ENCODE measurements around the gene TSNAXIP1.
"Not testable (repeated sequence)": the region's sequence is repeated elsewhere in the genome, so short reads cannot be mapped to it uniquely, and the experiment has no call there.

Gene TSNAXIP1

DNA sequence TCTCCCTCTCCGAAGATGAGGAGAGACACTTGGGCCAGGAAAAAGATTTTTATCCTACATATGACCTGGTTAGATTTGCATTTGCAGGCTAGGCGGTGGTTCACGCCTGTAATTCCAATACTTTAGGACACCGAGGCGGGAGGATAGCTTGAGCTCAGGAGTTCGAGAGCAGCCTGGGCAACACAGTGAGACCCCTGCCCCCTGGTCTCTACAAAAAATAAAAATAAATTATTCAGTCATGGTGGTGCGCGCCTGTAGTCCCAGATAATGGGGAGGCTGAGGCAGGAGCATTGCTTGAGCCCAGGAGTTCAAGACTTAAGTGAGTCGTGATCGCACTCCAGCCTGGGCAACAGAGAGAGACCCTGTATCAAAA lies 27.5 kb downstream of the TSNAXIP1 start:
- DNase-seq (ENCODE audit: low read depth) = no peak

DNA sequence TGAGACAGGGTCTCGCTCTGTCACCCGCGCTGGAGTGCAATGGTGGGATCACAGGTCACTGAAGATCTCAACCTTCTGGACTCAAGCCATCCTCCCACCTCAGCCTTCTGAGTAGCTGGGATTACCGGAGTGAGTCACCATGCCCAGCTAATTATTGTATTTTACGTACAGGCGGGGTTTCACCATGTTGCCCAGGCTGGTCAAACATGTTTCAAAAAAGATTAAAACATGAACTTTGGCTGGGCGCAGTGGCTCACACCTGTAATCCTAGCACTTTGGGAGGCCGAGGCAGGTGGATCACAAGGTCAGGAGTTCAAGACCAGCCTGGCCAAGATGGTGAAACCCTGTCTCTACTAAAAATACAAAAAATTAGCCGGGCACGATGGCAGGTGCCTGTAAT lies 30.5 kb downstream of the TSNAXIP1 start:
- DNase-seq (ENCODE audit: low read depth) = not testable (repeated sequence)

DNA sequence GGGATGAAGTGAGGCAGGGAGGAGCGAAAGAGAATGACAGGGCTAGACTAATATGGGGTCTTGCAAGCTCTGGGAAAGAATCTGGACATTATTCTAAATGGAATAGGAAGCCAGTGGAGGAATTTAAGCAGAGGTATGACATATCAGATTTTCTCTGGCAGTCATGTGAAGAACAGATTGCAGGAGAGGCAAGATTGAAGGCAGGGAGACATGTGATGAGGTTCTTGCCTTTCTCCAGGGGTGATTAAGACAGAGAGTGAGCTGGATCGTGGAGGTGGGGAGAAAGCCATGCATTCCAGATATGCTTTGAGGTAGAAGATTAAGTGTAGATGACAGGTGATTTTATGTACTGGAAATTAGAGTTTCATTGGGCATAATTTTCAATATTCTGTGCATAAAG lies 31.1 kb downstream of the TSNAXIP1 start:
- no peak for DNase-seq (ENCODE audit: low read depth)

DNA sequence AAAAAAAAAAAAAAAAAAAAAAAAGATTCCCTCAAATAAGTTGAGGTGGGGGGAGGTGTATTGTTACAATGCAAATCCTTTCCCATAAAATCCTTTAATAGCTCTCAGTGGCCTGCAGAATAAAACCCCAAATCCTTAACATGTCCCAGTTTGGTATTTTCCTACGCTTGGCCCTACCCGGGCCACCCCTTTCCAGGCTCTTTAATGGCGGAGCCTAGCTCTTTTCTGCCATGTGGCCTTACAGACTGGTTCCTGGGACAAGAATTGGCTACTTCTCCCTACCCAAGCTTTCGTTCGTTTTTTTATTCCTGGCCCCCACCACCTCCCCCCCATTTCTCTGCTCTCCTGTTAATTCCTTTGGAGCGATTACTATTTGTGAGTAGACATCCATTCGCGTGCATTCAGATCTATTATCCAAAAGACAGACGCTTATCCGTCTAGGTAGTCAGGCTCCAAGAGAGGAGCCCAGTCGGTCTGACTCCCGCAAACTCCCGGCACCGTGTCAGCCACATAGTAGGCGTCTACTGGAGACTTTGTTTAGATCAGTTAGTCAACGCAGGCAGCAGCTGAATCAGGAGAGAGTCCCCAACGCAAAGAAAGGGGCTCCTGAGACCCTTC lies 34.6 kb downstream of the TSNAXIP1 start:
- DNase-seq (ENCODE audit: low read depth) = no peak

DNA sequence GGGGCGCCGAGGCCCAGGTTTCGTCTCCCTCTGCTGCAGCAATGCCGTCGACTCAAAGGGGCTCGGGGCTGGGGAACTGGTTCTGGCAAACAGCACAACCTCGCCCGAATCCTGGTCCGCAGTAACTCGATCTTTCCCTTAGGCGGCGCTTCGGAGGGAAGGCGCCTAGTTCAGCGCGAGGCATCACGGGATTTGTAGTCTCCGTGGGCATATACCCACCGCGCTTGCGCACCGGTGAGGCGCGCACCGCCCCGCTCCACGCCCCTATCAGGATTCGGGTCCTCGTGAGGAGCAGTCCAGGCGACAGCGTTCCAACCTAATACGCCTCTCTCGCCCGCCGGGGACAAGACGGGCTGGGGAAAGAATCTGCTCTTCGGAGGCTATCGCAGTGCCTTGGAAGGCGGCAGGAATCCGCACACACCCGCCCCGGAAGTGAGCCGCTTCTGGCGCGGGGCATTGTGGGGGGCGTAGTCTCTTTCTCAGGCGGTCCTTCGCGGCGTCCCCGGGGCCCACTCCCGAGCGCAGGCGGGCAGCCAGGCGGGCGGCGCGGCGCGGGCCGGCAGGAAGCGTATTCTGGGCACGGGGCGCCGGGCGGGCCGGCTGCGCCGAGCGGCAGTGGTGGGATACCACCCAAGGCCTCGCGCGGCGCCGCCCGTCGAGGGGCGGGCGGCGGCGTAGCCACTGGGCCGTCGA lies 35.3 kb downstream of the TSNAXIP1 start, which contains the start of gene THAP11:
Gene THAP11, plus strand, starts transcription at position 505 of the 693 bp plus-strand sequence. CDS start 235 bp downstream, outside the sequence.
- peak; percentile 87 for DNase-seq (ENCODE audit: low read depth)

DNA sequence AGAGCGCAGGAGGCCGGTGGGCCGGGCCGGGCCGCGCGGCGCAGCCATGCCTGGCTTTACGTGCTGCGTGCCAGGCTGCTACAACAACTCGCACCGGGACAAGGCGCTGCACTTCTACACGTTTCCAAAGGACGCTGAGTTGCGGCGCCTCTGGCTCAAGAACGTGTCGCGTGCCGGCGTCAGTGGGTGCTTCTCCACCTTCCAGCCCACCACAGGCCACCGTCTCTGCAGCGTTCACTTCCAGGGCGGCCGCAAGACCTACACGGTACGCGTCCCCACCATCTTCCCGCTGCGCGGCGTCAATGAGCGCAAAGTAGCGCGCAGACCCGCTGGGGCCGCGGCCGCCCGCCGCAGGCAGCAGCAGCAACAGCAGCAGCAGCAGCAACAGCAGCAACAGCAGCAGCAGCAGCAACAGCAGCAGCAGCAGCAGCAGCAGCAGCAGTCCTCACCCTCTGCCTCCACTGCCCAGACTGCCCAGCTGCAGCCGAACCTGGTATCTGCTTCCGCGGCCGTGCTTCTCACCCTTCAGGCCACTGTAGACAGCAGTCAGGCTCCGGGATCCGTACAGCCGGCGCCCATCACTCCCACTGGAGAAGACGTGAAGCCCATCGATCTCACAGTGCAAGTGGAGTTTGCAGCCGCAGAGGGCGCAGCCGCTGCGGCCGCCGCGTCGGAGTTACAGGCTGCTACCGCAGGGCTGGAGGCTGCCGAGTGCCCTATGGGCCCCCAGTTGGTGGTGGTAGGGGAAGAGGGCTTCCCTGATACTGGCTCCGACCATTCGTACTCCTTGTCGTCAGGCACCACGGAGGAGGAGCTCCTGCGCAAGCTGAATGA lies 36.0 kb downstream of the TSNAXIP1 start:
- no peak for DNase-seq (ENCODE audit: low read depth)

DNA sequence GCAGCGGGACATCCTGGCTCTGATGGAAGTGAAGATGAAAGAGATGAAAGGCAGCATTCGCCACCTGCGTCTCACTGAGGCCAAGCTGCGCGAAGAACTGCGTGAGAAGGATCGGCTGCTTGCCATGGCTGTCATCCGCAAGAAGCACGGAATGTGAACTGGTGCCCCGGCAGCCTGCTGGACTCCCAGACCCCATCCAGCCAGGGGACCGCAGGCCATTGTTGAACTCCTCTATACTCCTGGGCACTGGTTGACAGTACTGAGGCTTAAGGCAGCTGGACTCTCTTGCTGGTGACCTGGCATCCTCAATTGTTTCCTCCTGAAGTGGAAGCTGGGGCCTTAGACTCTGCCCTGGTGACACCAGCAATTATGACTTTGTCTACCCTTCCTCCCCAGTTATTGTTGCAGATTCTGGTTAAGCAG lies 36.7 kb downstream of the TSNAXIP1 start:
- DNase-seq (ENCODE audit: low read depth) = no peak

DNA sequence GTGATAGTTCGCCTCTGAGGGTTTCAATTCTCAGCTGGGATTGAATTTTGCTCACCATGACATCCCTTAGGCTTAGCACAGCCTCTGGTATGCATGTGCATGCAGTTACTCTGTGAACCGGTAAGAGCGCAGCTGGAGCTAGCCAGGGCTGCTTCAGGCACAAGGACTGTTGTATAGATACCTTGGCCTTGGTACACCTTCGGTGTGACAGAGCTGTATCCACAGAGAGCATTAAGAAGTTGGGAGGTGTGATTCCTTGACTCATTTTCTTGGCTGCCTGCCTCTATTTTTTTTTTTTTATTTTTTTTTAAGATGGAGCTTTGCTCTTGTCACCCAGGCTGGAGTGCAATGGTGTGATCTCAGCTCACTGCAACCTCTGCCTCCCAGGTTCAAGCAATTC lies 37.8 kb downstream of the TSNAXIP1 start:
- DNase-seq (ENCODE audit: low read depth) = no peak

DNA sequence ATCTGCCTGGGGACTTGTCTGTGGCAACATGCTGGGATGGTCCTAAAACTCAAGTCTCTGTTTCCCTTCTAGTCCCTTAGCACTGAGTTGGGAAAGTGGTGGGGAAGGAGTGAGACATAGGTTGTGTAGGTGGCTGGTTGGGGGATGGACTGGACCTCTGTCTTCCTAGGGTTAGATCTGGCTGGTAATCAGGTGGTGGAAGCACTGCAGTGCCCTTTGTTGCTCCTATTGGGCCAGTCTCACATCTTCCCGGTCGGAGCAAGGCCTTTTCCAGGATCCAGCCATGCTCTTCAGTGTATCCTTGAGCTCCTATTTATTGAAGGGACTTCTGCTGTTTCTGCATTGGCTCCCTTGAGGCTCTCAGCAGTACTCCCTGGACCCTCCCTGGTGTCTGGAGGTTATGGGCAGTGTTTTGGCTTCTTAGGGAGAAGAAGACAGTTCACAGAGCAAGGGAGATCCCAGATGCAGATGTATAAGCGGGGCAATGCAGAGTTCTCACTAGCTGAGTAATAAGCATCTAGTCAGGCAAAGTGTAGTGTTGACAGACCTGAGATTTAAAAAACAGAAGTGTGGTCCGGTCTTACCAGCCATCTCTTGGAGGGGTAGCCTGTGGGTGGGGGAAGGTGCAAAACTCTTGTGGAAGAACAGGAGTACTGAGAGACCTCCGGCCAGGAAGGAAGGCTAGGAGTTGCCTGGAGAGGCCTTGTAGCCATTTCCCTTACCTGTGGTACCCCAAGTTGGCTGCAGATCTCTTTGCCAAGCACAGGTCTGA lies 38.8 kb downstream of the TSNAXIP1 start:
- DNase-seq (ENCODE audit: low read depth) = no peak

DNA sequence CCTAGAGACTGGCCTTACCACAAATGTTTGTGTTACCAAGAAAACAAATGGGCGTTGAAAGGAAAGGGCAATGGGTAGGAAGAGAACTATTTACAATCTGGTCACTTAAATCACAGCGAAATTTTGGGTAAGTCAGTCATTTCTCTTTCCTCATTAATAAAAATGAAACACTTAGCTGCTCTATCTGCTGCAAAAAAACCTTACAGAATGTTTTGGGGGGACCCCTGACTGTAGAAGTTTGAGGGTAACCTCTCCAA lies 39.3 kb downstream of the TSNAXIP1 start:
- no peak for DNase-seq (ENCODE audit: low read depth)

DNA sequence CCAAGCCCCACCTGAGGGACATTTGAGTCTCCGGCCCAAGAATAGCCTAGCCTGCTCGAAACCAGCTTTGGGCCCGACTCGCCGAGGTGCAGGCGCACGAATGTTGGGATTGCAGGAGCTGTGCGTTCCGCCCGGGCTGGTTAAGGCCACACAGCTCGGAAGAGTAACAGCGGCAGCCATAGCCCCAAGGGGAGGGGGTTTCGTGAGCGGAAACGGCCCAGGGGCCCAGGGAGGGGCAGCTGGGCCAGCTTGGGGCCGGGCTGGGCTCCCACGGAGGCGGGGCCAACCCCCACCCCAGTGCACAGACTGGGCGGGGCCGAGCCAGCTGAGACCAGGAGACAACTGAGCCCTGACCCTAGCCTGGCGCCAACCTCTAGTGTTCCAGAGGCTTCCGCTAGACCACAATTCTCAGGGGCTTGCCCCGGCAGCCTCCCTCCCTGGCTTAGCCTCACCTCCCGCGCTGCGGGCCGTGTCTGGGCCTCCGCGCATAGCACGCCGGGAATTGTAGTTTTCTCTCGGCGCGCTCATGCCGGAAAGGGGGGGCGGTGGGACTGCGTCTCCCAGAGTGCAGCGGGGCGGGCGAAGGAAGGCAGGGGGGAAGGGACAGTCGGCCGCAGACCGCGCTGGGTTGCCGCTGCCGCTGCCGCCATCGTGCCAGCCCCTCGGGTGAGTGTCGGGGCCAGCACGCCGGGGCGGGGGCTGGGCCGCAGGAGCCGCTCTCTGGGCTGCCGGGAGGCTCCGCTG lies 39.8 kb downstream of the TSNAXIP1 start, which contains the start of gene NUTF2:
Gene NUTF2, plus strand, starts transcription at position 614 of the 744 bp plus-strand sequence. CDS start 18,198 bp downstream, outside the sequence.
- peak; percentile 87 for DNase-seq (ENCODE audit: low read depth)

DNA sequence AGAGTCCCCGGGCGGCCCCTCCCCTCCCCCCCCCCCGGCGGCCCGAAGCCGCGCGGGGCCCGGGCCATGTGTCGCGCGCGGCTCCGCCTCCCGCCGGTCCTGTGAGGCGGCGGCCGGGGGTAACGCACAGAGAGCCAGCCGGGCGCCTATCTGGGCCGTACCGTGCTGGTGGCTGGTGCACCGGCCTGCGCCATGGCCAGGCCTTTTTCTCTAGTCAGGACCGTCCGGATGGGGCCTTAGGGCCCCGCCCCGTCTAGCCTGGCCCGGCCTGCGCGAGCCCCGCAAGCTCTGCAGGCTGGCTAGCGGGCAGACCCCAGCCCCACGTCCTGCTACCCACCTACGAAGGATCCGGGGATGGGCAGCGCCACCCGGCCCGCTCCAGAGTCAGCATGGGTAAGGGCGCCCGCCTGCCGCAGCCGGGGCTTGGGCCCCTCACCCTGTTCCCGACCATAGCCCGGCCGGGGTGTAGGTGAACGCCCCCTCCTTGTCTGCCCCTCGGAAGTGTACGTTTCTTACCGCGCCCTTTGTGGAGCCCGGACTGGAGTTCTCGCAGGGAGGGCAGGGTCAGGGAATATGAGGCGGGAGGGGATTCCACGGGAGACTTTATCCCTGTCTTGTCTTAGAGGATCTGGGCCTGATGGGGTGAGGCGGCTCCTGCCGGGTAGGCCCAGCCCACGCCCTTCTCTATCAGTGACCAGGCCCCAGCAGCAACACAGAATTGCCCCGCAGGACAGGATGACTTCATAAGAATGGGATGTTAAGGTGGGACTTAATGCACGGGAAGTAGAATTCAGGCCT lies 40.6 kb downstream of the TSNAXIP1 start, which contains the start of gene CENPT:
Gene CENPT, minus strand, starts transcription at position 630 of the 798 bp plus-strand sequence. CDS start 13,834 bp downstream, outside the sequence.
- DNase-seq (ENCODE audit: low read depth) = no peak

DNA sequence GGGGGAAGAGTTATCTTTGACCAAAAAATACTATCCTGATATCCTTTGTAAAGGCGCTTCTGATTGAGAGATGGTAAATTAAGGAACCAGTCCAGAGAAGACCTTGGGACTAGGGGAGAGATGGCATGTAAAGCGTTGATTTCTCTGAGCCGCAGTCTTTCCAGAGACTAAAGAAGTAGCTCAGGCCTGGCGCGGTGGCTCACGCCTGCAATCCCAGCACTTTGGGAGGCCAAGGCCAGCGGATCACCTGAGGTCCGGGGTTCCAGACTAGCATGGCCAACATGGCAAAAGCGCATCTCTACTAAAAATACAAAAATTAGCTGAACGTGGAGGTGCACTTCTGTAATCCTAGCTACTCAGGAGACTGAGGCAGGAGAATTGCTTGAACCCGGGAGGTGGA lies 41.4 kb downstream of the TSNAXIP1 start:
- no peak for DNase-seq (ENCODE audit: low read depth)

DNA sequence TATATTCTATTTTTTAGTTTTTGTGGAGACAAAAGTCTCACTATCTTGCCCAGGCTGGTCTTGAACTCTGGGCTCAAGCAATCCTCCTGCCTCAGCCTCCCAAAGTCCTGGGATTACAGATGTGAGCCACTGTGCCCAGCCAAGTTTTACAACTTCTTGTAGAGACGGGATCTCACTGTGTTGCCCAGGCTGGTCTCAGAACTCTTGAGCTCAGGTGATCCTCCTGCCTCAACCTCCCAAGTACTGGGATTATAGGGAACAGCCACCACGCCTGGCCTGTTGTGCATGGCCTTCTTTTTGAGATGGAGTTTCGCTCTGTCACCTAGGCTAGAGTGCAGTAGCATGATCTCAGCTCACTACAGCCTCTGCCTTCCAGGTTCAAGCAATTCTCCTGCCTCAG lies 47.0 kb downstream of the TSNAXIP1 start:
- no peak for DNase-seq (ENCODE audit: low read depth)

DNA sequence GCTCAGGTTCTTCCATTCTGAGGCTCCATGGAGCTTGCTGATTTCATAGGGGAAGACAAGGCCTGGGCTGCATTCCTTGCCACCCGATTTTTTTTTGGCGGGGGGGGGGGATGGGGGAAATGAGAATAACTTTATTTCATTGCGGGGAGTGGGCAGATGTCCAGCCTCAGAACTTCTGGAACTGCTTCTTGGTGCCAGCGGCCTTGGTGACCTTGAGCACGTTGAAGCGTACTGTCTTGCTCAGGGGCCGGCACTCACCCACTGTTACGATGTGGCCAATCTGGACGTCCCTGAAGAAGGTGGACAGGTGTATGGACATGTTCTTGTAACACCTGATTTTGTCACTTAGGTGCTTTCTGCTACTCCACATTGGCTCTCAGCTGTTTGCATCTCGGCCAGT lies 49.1 kb downstream of the TSNAXIP1 start:
- DNase-seq (ENCODE audit: low read depth) = no peak

DNA sequence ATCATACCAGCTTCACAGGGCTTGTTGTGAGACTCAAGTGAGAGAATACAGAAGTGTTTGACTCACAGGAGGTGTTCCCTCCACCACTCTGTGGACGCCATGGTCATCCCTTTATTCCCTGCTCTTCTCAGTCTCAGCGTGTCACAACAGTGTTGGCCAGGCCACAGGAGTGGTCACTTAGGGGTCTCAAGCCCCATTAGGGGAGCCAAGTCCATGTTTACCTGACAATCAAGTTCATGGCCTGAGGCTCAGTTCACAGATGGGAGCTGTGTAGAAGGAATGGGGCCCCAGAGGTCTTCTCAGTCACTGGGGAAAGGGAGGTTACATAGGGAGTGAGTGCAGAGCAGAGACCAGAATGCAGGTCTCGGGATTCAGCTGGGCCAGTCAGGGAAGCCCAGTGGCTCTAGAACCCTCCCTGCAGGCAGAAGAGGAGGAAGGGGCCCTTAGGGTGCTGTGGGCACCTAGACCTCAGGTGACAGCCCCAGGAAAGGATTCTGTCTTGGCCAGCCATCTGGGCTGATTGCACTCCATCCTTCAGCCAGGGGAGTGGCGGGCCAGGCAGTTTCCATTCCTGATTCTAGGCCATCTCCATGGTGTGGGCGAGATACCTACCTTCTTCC lies 50.3 kb downstream of the TSNAXIP1 start:
- DNase-seq (ENCODE audit: low read depth) = no peak

DNA sequence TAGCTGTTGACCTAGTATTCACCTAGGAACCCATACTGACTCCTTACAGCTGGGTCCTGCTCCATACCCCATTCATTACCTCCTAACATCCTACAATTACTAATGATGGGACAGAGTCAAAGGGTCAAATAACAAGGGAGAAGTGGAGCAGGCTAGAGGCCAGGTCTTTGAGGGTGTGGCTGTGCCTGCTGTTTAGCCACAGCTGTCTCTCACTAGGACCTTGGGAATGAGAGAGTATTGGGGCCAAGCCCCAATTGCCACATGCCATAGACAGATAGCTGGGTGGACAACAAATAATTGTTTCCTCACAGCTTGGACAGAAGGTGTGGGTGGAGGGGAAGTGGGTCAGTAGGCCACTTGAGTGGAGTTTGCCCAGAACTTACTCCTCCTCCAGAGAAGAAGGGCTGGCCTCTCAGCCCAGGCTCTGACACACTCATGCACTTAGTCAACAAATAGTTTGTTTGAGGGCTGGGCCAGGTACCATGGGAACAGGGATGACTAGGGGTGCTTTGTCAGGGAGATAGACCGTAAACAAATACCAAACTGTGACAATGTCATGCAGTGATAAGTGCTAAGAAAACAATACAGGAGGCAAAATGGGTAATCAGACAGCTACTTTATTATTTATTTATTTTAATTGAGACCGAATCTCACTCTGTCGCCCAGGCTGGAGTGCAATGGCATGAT lies 51.0 kb downstream of the TSNAXIP1 start:
- peak; percentile 97 for DNase-seq (ENCODE audit: low read depth)

DNA sequence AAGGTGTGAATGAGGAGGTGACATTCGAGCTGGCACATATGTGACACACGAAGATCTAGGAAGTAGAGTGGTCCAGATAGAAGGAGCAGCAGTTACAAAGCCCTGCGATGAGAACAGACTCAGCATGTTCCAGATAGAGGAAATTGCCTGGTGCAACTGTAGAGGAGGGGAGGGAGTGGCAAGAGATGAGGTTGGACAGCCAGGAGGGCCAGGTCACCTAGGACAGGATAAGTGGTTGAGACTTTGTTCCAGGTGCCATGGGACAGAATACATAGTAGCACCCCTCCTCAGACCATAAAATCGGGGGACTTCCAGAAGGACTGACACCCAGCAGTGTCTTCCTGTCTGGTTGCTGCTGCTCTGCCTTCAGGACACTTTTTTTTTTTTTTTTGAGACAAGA lies 51.8 kb downstream of the TSNAXIP1 start:
- no peak for DNase-seq (ENCODE audit: low read depth)

DNA sequence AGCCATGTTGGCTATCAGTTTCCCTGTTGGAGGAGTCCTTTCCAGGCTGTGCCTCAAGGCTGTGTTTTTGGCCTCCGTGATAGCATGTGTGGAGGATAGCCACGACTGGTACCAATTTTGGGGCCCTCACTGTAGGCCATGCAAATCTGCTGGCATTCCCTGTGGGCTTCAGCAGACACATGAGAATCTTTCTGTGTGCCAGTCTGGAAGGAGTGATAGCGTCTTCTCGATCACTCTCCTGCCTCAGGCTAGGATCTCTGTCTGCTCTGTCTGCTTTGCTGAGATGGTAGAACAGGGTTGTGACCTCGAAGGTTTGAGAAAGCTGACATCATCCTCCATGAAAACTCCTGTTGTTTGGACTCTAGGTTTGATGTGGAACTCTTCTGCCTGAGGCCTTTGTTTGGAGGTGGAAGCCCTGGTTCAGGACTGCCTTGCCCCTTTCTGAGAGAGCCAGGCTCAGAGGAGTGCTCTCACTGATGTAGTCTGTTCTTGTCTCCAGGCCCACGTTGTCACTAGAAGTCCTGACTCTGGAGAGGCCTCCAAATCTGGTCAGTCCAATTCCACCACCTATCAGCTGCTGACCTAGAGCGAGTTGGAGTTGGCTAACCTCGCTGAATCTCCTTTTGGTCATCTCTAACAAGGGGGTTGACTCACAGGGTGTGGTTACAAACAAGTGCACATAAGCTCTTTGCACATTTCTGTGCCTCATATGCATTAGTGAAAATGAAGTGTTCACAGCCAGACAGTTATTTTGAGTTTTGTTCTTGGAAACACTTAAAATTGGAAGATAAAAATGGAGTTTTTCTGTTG lies 54.1 kb downstream of the TSNAXIP1 start:
- no peak for DNase-seq (ENCODE audit: low read depth)

Measured in GM04504 (cell line).